Stomach (tissue), 4 donors: ENCODE data around the gene GBE1.

Experiments used
- EP300 ChIP-seq: sonication (generic); formaldehyde crosslinking; IDR thresholded peaks from one replicate; pipeline ENCODE4 v1.6.1; 2017; ENCODE audit warnings: antibody characterized with exemption
- POLR2AphosphoS5 ChIP-seq, 3 donors: sonication (generic); formaldehyde crosslinking; IDR thresholded peaks; one replicate each; pipeline ENCODE4 v1.6.1; 2016; ENCODE audit warnings: antibody characterized with exemption in 3 of 3
- TF ChIP-seq, protein P1 (sequence below), 7 experiments: fragments of 450-650 bp in 4 of 7; fragments of 200-600 bp in 3 of 7; sonication (generic) in 3 of 7; IDR thresholded peaks; one replicate each; pipeline ENCODE4 v1.5.1; 2016 to 2019; ENCODE audit warnings: antibody characterized with exemption in 7 of 7, control low read depth in 2 of 7, mild to moderate bottlenecking in 1 of 7

GRCh38 chr3:81713031-81713430 lies 48.4 kb downstream of the GBE1 start:
- TF ChIP-seq, protein P1, sequence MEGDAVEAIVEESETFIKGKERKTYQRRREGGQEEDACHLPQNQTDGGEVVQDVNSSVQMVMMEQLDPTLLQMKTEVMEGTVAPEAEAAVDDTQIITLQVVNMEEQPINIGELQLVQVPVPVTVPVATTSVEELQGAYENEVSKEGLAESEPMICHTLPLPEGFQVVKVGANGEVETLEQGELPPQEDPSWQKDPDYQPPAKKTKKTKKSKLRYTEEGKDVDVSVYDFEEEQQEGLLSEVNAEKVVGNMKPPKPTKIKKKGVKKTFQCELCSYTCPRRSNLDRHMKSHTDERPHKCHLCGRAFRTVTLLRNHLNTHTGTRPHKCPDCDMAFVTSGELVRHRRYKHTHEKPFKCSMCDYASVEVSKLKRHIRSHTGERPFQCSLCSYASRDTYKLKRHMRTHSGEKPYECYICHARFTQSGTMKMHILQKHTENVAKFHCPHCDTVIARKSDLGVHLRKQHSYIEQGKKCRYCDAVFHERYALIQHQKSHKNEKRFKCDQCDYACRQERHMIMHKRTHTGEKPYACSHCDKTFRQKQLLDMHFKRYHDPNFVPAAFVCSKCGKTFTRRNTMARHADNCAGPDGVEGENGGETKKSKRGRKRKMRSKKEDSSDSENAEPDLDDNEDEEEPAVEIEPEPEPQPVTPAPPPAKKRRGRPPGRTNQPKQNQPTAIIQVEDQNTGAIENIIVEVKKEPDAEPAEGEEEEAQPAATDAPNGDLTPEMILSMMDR (IDR thresholded peaks at IDR 0.05) = no peak
- TF ChIP-seq EP300 = no peak
- TF ChIP-seq POLR2AphosphoS5 (IDR thresholded peaks at IDR 0.05) = no peak
